K562 (cell line): ENCODE data around the gene FAM131C. TPM values are rescaled to one million over a fixed set of nuclear protein-coding genes. Genes with fewer than 3 reads are reported as not detected.

Experiments used
- ARID4B ChIP-seq: sonication (generic); formaldehyde crosslinking; IDR thresholded peaks from 2 replicates; pipeline ENCODE4 v1.8.0; 2022; ENCODE audit warnings: mild to moderate bottlenecking, missing genetic modification reagents
- CHD7 ChIP-seq: fragments of 200-600 bp; sonication (generic); IDR thresholded peaks from one replicate; pipeline ENCODE4 v1.6.1; 2012; ENCODE audit warnings: mild to moderate bottlenecking, low read depth, low read length, inconsistent platforms
- HNRNPK ChIP-seq: fragments of 200-400 bp; formaldehyde crosslinking; IDR thresholded peaks from one replicate; pipeline ENCODE4 v1.6.1; 2018; ENCODE audit warnings: mild to moderate bottlenecking, low read depth, low read length; ENCODE audit not compliant: poor library complexity, severe bottlenecking
- JUNB ChIP-seq: fragments of 450-650 bp; formaldehyde crosslinking; conservative IDR thresholded peaks from 2 replicates; pipeline ENCODE4 v1.4.0; 2020; ENCODE audit warnings: mild to moderate bottlenecking
- MXI1 ChIP-seq: IDR thresholded peaks from 2 replicates; pipeline ENCODE4 v1.6.1; 2011; ENCODE audit warnings: low read depth, mild to moderate bottlenecking, improper control_type of control experiment, low read length
- SRSF9 ChIP-seq: fragments of 200-400 bp; formaldehyde crosslinking; IDR thresholded peaks from 2 replicates; pipeline ENCODE4 v1.6.1; 2017; ENCODE audit warnings: low read depth, low read length, borderline replicate concordance
- ZNF518B ChIP-seq: fragments of 250-450 bp; sonication (Bioruptor Pico); IDR thresholded peaks from 2 replicates; pipeline ENCODE4 v1.5.0; 2021; ENCODE audit warnings: mild to moderate bottlenecking, moderate library complexity
- polyA plus RNA-seq, 8 experiments: library from polyadenylated mRNA; depleted of rRNA in 4 of 8; stranded (reverse) in 5 of 8; unstranded in 3 of 8; fragments of >200 nt; fragmentation: Nextera tagmentation in 2 of 8; fragmentation: Illumina TruSeq in 1 of 8; extraction: Ambion mirVana in 2 of 8; extraction: Trizol in 1 of 8; gene quantifications; 2 replicates each; pipeline versions ENCODE4 v1.2.1 to v1.2.3, GENCODE V29; 2011 to 2014; ENCODE audit warnings: inconsistent platforms in 1 of 8, missing spikeins in 1 of 8
- total RNA-seq, 7 experiments: library from RNA; depleted of rRNA in 6 of 7; stranded (reverse); fragments of >200 nt in 6 of 7; fragmentation: Illumina TruSeq in 2 of 7; extraction: Trizol in 2 of 7; gene quantifications; 2 replicates each; pipeline versions ENCODE4 v1.2.1 to v1.2.3, GENCODE V29; 2011 to 2021; ENCODE audit warnings: low replicate concordance in 1 of 7

The FAM131C gene
- total and polyA plus RNA-seq, 9 of the 15 experiments (the other 6 are each of a cell fraction or from before 2014, with no cell fraction given) = 0.10 to 0.29 (median 0.16) TPM; not detected in 6

DNA sequence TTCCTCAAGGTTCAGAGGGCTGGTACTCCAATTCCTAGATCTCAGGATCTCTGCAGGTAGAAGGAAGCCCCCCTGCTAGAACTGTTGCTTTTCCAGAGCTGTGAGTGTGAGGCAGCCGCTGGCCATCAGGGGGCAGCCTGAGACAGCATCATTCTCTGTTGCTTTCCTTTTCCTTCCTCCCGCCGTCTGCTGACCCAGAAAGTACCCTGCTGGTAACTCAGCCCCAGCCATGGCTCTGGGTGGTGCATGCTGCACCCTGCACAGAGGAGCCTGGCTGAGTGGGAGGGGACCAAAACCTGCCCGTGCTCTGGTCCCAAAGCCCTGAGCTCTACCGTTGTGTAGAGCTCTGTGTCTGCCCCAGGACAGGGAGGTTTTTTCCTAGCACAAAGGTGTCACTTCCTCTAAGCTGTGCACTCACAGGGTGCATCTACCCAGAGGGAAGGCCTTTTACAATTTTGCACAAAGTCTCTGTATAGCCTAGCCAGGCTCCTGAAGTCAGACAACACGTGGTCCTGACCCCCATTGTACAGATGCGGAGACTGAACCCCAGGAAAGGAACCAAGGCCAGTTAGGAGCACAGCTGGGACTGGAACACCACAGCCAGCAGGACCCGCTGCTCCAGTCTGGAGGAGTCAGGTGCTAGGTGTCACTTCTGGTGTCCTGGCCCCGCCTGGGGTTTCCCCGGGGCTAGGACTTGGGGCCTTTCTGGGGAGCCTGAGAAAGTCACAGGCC, 5.6 kb upstream of the FAM131C start (continued):
- TF ChIP-seq CHD7 (no peak), MXI1 (no peak), ZNF518B (CRISPR knock-in tag) (no peak), ARID4B (CRISPR knock-in tag) (no peak), JUNB (CRISPR knock-in tag) (no peak), HNRNPK (no peak), SRSF9 (no peak)
